GM12878 (cell line): ENCODE data around the gene WNK1. TPM values are rescaled to one million over a fixed set of nuclear protein-coding genes. Genes with fewer than 3 reads are reported as not detected.

Source experiments
- BRCA1 ChIP-seq: IDR thresholded peaks from 2 replicates; pipeline ENCODE4 v1.6.1; 2011; ENCODE audit warnings: low read depth, low read length, improper control_type of control experiment
- CBFB ChIP-seq: IDR thresholded peaks from 2 replicates; pipeline ENCODE4 v1.6.1; 2016; ENCODE audit warnings: antibody characterized with exemption, low read depth
- FOXM1 ChIP-seq: IDR thresholded peaks from 2 replicates; pipeline ENCODE4 v1.6.1; 2012; ENCODE audit warnings: low read depth, mild to moderate bottlenecking, inconsistent platforms, low read length, moderate library complexity
- IKZF1 ChIP-seq: fragments of 450-650 bp; conservative IDR thresholded peaks from 2 replicates; pipeline ENCODE4 v1.6.1; 2017; ENCODE audit warnings: antibody characterized with exemption, mild to moderate bottlenecking
- IKZF2 ChIP-seq, 2 experiments: fragments of 450-650 bp; IDR thresholded peaks; 2 replicates each; pipeline ENCODE4 v1.6.1; 2017; ENCODE audit warnings: mild to moderate bottlenecking in 2 of 2, moderate library complexity in 2 of 2
- JUNB ChIP-seq: IDR thresholded peaks from 2 replicates; pipeline ENCODE4 v1.6.1; 2016; ENCODE audit warnings: antibody characterized with exemption, mild to moderate bottlenecking
- KDM1A ChIP-seq: fragments of 200-600 bp; sonication (generic); IDR thresholded peaks from 2 replicates; pipeline ENCODE4 v1.6.1; 2016; ENCODE audit warnings: borderline replicate concordance
- KLF5 ChIP-seq: fragments of 450-650 bp; IDR thresholded peaks from 2 replicates; pipeline ENCODE4 v1.6.1; 2014; ENCODE audit warnings: mild to moderate bottlenecking; ENCODE audit not compliant: partially characterized antibody
- MEF2B ChIP-seq: fragments of 450-650 bp; IDR thresholded peaks from 2 replicates; pipeline ENCODE4 v1.6.1; 2018; ENCODE audit warnings: mild to moderate bottlenecking, moderate library complexity; ENCODE audit not compliant: partially characterized antibody, poor library complexity, severe bottlenecking
- MTA2 ChIP-seq: fragments of 450-650 bp; IDR thresholded peaks from 2 replicates; pipeline ENCODE4 v1.6.1; 2016; ENCODE audit warnings: low read depth, mild to moderate bottlenecking, moderate library complexity
- NR2C1 ChIP-seq: fragments of 450-650 bp; IDR thresholded peaks from 2 replicates; pipeline ENCODE4 v1.6.1; 2017; ENCODE audit warnings: antibody characterized with exemption, mild to moderate bottlenecking, moderate library complexity
- NR2F1 ChIP-seq: fragments of 450-650 bp; conservative IDR thresholded peaks from 2 replicates; pipeline ENCODE4 v1.6.1; 2017; ENCODE audit warnings: mild to moderate bottlenecking
- PAX5 ChIP-seq: IDR thresholded peaks from 2 replicates; pipeline ENCODE4 v1.6.1; 2011; ENCODE audit warnings: low read depth, low read length, borderline replicate concordance
- POLR2A ChIP-seq: IDR thresholded peaks from 2 replicates; pipeline ENCODE4 v1.6.1; 2011; ENCODE audit warnings: low read depth, mild to moderate bottlenecking, low read length
- POU2F2 ChIP-seq: IDR thresholded peaks from 3 replicates; pipeline ENCODE4 v1.6.1; 2011; ENCODE audit warnings: low read depth, mild to moderate bottlenecking, low read length, borderline replicate concordance
- SMARCA5 ChIP-seq: fragments of 450-650 bp; IDR thresholded peaks from 2 replicates; pipeline ENCODE4 v1.6.1; 2017; ENCODE audit warnings: mild to moderate bottlenecking
- SUPT20H ChIP-seq: IDR thresholded peaks from 2 replicates; pipeline ENCODE4 v1.6.1; 2011; ENCODE audit warnings: low read depth, mild to moderate bottlenecking, low read length, moderate library complexity, borderline replicate concordance; ENCODE audit not compliant: control insufficient read depth
- TAF1 ChIP-seq: IDR thresholded peaks from 2 replicates; pipeline ENCODE4 v1.6.1; 2011; ENCODE audit warnings: mild to moderate bottlenecking, low read depth, low read length, borderline replicate concordance
- YBX1 ChIP-seq: fragments of 450-650 bp; IDR thresholded peaks from 2 replicates; pipeline ENCODE4 v1.6.1; 2016; ENCODE audit warnings: antibody characterized with exemption
- ZBED1 ChIP-seq: IDR thresholded peaks from 2 replicates; pipeline ENCODE4 v1.6.1; 2016; ENCODE audit warnings: borderline replicate concordance
- ZNF622 ChIP-seq: fragments of 450-650 bp; IDR thresholded peaks from 2 replicates; pipeline ENCODE4 v1.6.1; 2017; ENCODE audit warnings: mild to moderate bottlenecking, inconsistent platforms
- polyA plus RNA-seq, 11 experiments: library from polyadenylated mRNA; depleted of rRNA in 4 of 11; unstranded in 6 of 11; stranded (reverse) in 5 of 11; fragments of >200 nt; fragmentation: Nextera tagmentation in 4 of 11; fragmentation: Illumina TruSeq in 1 of 11; extraction: Ambion mirVana in 4 of 11; extraction: Trizol in 1 of 11; gene quantifications; 1 replicate in 1 of 11; 2 replicates in 10 of 11; pipeline versions ENCODE4 v1.2.1 to v1.2.3, GENCODE V29; 2011 to 2016; ENCODE audit warnings: inconsistent platforms in 2 of 11, missing spikeins in 2 of 11, low read depth in 1 of 11
- total RNA-seq, 4 experiments: library from RNA; depleted of rRNA in 3 of 4; stranded (reverse); fragments of >200 nt in 3 of 4; fragmentation: Illumina TruSeq in 1 of 4; extraction: Trizol in 1 of 4; gene quantifications; 2 replicates each; pipeline versions ENCODE4 v1.2.1 to v1.2.3, GENCODE V29; 2013 to 2021
- TF ChIP-seq, protein P1 (sequence below): fragments of 150-350 bp; IDR thresholded peaks from 2 replicates; pipeline ENCODE4 v1.6.1; 2016; ENCODE audit warnings: low read depth, low read length
- TF ChIP-seq, protein P2 (sequence below), 3 experiments: IDR thresholded peaks in 2 of 3; conservative IDR thresholded peaks in 1 of 3; 2 replicates each; pipeline ENCODE4 v1.5.1; 2011; ENCODE audit warnings: low read depth in 3 of 3, low read length in 3 of 3, mild to moderate bottlenecking in 3 of 3, control low read depth in 2 of 3, moderate library complexity in 2 of 3, inconsistent platforms in 1 of 3, mixed read lengths in 1 of 3; ENCODE audit not compliant: control insufficient read depth in 2 of 3, insufficient read depth in 1 of 3; ENCODE audit errors: extremely low read depth in 1 of 3
- TF ChIP-seq, protein P3 (sequence below): fragments of 450-650 bp; IDR thresholded peaks from 2 replicates; pipeline ENCODE4 v1.6.1; 2017; ENCODE audit warnings: borderline replicate concordance

WNK1 gene
- total and polyA plus RNA-seq, 10 of the 15 experiments (the other 5 are each of a cell fraction or from before 2014, with no cell fraction given), result 9.6 to 151 (median 86.6) TPM

DNA sequence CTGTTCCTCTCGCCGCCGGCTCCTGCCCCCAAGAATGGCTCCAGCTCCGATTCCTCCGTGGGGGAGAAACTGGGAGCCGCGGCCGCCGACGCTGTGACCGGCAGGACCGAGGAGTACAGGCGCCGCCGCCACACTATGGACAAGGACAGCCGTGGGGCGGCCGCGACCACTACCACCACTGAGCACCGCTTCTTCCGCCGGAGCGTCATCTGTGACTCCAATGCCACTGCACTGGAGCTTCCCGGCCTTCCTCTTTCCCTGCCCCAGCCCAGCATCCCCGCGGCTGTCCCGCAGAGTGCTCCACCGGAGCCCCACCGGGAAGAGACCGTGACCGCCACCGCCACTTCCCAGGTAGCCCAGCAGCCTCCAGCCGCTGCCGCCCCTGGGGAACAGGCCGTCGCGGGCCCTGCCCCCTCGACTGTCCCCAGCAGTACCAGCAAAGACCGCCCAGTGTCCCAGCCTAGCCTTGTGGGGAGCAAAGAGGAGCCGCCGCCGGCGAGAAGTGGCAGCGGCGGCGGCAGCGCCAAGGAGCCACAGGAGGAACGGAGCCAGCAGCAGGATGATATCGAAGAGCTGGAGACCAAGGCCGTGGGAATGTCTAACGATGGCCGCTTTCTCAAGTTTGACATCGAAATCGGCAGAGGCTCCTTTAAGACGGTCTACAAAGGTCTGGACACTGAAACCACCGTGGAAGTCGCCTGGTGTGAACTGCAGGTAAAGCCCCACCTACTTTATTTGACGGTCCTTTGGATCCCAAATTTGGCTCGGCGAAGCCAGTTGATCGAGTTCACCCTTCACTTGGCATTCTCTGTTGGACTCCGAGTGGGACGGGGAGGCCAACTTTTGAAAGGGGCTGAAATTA is 1.5 kb downstream of the WNK1 start (continued):
- TF ChIP-seq, protein P1, sequence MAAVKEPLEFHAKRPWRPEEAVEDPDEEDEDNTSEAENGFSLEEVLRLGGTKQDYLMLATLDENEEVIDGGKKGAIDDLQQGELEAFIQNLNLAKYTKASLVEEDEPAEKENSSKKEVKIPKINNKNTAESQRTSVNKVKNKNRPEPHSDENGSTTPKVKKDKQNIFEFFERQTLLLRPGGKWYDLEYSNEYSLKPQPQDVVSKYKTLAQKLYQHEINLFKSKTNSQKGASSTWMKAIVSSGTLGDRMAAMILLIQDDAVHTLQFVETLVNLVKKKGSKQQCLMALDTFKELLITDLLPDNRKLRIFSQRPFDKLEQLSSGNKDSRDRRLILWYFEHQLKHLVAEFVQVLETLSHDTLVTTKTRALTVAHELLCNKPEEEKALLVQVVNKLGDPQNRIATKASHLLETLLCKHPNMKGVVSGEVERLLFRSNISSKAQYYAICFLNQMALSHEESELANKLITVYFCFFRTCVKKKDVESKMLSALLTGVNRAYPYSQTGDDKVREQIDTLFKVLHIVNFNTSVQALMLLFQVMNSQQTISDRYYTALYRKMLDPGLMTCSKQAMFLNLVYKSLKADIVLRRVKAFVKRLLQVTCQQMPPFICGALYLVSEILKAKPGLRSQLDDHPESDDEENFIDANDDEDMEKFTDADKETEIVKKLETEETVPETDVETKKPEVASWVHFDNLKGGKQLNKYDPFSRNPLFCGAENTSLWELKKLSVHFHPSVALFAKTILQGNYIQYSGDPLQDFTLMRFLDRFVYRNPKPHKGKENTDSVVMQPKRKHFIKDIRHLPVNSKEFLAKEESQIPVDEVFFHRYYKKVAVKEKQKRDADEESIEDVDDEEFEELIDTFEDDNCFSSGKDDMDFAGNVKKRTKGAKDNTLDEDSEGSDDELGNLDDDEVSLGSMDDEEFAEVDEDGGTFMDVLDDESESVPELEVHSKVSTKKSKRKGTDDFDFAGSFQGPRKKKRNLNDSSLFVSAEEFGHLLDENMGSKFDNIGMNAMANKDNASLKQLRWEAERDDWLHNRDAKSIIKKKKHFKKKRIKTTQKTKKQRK, result no peak
- TF ChIP-seq IKZF2 (IDR thresholded peaks at IDR 0.05) (peak; percentile 52 to 63; a peak in 2 of 4 replicates), SUPT20H (no peak), CBFB (0 out of 2 replicates have a peak, but pooled peaks have one; percentile 37), NR2C1 (no peak), ZNF622 (no peak), KDM1A (no peak), FOXM1 (no peak), YBX1 (no peak), PAX5 (no peak), MTA2 (no peak), IKZF1 (peak; percentile 62; the same call in 1 of the 2 replicates), ZBED1 (no peak), POLR2A (peak; percentile 67; the same call in 1 of the 2 replicates), JUNB (no peak), SMARCA5 (no peak), NR2F1 (no peak), BRCA1 (no peak), POU2F2 (no peak), MEF2B (peak; percentile 76), TAF1 (0 out of 2 replicates have a peak, but pooled peaks have one; percentile 40), KLF5 (no peak)
- TF ChIP-seq, protein P2, sequence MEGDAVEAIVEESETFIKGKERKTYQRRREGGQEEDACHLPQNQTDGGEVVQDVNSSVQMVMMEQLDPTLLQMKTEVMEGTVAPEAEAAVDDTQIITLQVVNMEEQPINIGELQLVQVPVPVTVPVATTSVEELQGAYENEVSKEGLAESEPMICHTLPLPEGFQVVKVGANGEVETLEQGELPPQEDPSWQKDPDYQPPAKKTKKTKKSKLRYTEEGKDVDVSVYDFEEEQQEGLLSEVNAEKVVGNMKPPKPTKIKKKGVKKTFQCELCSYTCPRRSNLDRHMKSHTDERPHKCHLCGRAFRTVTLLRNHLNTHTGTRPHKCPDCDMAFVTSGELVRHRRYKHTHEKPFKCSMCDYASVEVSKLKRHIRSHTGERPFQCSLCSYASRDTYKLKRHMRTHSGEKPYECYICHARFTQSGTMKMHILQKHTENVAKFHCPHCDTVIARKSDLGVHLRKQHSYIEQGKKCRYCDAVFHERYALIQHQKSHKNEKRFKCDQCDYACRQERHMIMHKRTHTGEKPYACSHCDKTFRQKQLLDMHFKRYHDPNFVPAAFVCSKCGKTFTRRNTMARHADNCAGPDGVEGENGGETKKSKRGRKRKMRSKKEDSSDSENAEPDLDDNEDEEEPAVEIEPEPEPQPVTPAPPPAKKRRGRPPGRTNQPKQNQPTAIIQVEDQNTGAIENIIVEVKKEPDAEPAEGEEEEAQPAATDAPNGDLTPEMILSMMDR (IDR thresholded peaks at IDR 0.05 in 2 of 3, conservative IDR thresholded peaks at IDR 0.05 in 1 of 3; ENCODE audit: control insufficient read depth in 2 of 3, extremely low read depth in 1 of 3, insufficient read depth in 1 of 3, low read depth in 3 of 3, low read length in 3 of 3), result peak in 2 of 3 experiments; percentile 19 to 43; a peak in 2 of 6 replicates
- TF ChIP-seq, protein P3, sequence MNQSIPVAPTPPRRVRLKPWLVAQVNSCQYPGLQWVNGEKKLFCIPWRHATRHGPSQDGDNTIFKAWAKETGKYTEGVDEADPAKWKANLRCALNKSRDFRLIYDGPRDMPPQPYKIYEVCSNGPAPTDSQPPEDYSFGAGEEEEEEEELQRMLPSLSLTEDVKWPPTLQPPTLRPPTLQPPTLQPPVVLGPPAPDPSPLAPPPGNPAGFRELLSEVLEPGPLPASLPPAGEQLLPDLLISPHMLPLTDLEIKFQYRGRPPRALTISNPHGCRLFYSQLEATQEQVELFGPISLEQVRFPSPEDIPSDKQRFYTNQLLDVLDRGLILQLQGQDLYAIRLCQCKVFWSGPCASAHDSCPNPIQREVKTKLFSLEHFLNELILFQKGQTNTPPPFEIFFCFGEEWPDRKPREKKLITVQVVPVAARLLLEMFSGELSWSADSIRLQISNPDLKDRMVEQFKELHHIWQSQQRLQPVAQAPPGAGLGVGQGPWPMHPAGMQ, result no peak
